HS-5 (cell line): ENCODE results near the gene PCCA.
A peak's percentile ranks its signal among the peaks of the same experiment; 100 is the strongest.

Experiments
- DNase-seq: peaks from one replicate; pipeline ENCODE4 v3.0.0-alpha.2; 2012; ENCODE audit warnings: low read depth

The PCCA gene

DNA sequence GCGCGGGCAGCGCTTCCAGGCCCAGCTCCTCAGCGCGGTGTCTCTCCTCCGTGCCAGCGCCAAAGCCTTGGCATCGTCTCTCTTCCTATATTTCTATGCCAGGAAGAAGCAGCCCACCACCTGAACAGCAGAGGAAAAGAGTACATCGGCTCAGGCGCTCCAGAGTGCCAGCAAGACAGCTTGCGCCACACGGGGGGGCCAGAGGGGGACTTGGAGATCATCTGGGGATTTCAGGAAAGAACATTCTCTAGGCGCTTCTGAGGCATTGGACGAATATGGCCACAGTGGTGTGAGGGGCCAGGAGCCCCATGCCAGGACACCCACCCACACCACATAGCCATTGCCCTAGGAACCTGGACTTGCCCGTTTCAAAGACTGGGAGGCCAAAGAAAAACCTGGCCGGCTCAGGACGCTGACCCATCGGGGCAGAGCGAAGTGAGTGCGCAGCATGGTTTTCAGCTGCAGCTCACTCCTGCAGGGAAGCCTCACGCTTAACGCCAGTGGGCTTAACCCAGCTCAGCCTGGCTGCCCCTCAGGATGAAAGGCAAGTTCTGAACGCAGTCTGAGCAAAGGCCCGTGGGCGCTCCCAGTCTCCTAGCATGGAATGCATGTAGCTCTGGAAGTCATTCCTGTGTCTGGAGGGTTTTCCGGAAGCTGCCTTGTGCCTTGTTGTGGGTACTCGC is 437.6 kb downstream of the PCCA start:
- no peak for DNase-seq

DNA sequence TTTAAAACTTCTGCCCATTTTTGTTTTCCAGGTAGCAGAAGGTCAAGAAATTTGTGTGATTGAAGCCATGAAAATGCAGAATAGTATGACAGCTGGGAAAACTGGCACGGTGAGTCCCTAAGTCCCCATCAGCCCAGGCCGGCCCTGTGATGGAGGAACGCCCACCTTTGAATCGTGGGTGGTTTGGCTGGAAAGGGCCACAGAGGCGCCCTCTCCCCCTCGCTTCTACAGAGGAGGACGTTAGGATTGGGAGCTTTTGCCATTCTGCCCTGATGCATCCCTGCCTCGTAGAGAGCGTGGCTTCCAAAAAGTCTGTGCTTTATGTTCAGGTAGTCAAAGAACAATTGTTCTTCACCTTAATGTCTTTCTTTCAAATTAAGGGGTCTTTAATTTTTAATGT is 438.8 kb downstream of the PCCA start:
- no peak for DNase-seq

DNA sequence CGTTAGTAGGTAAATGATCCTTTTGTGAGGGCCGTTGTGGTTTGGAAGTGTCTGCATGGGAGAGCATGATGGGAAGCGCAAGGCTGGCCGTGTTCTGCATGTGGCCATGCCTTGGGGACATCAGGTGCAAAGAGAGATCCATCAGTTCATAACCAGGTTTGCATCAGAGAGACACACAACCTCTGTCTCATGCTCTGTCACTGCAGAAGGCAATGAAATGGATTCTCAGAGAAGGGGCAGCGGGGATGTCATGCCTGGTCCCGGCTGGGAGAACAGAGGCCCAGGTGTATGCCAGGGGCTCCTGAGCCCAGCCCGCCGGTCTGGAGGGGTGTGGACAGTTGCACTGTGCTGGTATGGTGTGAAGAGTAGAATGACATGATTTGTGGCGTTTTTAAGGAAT is 439.5 kb downstream of the PCCA start:
- DNase-seq, result no peak

DNA sequence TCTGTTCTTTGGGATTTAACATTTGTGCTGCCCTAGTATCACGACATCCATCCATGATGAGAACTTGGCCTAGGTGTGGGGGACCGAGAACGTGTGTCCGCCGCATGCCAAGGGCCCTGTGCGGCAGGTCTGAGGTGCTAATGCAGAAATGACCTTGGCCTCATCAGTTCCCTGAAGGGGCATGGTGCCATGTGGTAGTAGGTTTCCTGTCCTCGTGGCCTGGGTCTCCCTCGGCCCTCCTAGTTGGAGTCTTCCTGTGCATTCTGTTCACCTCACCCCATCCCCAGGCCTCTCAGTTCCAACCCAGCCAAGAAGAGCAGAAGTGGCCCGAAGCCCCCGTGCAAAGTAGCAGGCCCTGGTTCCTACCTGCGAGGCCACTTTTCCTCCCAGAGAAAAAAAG is 439.9 kb downstream of the PCCA start:
- DNase-seq, result no peak

DNA sequence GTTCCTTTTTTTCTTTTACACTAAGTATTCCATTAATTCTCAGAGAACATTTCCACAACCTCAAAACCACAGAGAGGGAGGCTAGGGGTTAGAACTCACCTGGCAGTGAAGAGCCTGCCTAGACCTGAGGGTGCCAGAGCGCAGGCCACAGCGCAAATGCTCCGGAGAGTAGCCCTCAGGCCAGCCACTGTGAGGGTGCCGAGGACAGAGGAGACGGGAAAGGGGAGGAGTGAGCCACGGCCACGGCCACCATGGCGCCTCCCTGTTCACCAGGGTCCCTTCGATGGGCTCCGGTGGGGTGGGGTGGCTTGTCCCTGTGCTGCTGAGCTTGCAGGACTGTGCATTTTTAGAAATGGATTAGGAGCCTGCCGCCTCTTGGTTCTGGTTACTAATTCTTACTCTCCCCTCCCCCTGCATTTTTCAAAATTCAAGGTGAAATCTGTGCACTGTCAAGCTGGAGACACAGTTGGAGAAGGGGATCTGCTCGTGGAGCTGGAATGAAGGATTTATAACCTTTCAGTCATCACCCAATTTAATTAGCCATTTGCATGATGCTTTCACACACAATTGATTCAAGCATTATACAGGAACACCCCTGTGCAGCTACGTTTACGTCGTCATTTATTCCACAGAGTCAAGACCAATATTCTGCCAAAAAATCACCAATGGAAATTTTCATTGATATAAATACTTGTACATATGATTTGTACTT is 440.9 kb downstream of the PCCA start:
- DNase-seq, result no peak

DNA sequence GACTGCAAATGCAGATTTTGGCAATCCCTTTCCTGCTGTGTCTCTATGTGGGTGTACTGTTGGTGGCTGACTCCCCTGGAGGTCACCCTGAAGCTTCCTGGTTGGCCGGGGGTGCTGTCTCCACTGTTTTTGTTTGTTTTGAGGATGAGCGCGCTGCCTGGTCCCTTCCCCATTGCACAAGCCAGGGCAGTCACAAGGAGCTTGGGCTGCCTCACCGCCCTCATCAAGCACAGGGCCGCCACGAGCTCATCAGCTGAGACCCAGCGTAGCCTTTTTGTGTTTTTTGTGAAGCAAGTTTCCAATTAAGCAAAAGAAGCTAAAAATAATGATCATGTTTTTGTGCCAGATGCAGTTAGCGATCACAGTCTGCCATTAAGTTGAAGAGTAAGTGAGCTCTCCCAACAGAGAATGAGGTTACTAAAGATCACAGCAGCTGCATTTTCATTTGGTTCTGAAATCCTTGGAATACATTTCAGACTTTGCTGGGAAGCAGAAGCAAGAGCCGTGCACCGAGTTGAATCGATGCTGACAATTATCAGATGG is 441.8 kb downstream of the PCCA start:
- no peak for DNase-seq

DNA sequence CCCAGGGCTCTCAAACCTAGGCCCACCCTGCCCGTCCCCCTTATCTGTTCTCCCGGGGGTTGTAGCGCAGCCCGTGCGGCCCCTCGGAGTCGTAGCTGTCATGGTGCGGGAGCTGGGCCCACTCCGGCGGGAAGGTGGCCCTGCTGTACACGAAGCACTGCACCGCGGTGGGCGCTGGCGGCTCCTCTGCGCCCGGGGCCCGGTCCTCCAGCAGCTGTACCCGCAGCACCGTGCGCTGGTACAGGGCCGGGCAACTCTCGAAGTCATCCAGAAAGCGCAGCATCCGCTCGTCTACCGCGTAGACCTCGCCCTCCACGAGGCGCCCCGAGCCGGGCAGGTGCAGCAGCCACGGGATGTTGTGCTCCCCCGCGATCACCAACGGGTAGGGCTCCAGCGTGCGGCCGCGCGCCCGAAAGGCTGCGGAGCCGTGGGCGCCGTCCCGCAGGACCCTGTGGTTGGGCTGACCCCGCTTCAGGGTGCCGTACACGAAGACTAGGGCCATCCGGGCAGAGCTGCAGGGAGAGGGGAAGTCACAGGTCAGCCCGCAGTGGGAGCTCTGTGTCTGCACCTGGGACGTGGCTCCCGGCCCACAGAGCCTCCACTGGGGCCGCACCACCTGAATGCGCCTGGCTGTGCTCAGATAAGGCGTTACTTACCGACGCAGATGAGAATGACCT is 443.3 kb downstream of the PCCA start:
- DNase-seq, result no peak

DNA sequence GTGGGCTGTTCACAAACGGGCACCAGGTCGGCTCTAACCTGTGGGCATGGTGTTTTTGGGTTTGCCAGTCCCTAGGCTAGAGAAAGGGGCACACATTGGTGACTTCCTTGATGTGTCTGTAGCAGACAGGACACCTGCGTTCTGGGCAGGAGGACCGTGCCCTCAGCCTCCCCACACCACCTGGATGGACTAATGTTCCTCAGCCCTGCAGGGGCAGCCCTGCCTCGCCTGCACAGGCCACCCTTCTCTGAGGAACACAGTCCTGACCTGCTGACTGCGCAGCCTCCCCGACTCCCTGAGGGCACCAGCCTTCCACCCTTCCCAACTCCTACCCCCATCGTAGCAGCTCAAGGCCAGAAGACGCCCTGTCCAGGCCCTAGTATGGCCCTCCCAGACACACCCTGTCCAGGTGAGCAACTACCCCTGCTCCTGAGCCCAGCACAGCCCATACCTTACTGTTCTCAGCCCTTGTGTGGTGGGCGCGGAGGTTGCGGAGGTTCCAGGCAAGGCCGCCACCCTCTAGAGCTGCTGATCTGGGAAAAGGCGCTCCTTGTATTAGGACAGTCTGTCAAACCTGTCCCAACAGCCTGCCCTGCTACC is 444.0 kb downstream of the PCCA start:
- DNase-seq, result no peak

DNA sequence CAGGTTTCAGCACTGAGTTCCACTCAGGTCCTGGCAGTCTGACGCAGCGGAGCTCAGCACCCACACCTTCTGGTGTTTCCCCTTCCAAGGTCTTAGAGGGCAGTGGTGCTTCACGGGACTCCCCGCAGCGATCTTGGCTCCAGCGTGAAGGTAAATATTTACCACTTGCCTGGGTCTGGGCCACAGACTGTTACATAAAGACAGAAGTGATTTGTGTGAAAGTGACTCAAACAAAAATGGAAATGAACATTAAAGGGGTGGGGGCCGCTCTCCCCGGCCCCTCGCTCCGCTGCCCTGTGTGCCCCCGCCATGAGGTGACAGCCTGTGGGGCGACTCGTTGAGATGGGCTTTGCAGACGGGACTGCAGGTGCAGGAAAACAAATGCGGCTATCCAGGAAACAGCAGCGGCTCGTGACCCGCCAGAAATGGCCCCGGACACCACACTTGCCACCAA is 444.7 kb downstream of the PCCA start:
- no peak for DNase-seq

DNA sequence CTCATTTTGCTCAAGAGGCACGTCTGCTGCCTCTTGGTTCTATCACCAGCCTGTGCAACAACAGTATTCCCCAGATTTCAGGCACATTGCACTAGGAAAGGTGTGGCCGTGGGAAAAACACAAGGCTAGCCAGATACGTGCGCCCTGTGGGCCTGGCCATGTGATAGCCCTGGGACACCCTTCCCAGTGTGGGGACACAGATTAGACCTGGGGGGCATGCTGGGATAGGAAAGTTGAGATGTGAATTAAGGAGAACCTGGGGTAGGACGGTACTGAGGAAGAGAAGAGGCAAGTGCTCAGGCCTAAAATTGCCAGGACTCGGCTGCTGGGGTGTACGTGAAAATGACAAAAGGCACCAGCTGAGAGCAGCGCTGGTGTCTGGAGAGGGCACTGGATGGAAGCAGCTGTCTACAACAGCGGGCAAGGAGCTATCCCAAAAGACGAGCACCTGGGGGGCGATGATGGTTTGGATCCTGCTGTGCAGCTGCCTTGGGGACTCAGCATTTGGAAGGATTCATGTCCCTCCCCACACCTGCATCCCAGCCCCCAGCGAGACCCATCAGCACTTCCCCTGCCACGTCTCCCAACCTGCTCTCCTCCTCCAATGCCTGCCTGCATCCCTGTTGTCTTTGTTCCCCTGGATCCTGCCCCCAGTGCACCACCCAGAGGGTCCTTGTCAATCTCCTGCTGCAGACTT is 445.4 kb downstream of the PCCA start:
- DNase-seq, result no peak

DNA sequence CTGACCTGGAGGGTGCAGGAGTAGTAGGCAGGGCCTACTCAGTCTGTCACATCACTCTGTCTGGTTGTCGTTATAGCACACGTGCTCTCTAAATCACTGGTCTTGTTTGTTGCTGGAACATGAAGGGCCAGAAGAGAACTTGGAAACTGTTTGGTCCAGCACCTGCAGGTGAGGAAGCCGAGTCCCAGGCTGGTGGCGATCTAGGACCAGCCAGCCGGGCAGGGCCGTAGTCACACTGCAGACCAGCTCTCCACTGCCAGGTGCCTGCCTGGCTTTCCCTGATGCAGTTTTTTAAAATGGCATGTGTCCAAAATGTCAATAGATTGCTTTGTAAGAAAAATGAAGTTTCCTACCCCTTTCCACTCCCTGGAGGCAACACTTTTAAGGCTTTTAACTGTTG is 446.0 kb downstream of the PCCA start:
- no peak for DNase-seq

DNA sequence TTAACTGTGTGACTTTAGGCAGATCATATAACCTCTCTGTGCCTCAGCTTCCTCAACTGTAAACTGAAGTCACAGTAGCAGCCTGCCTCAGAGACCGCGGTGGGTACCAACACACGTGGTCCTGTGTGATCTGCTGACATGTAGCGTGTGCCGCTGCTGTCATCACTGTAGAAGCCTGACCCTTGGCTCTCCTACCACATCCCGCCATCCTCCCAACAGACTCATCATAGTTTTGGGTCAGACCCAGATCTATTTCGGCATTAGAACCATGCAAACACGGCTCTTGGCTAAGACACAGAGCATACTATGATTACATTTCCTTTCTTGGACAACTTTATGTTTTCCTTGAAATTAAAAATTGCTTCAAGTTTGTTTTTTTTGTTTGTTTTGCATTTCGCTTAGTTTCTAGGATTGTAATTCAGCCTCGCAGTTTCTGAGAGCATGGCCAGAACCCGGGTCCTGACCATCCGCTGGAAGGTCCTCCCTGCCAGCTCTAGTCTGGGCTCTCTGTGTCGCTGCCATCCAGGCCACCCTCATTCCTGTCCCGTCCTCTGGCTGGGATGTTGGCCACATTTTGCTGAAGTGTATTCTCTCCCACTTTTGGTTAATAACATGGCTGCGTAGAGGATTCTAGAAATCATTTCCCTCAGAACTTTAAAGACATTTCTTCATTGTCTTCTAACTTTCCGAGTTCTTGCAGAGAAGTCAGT is 446.7 kb downstream of the PCCA start:
- no peak for DNase-seq

DNA sequence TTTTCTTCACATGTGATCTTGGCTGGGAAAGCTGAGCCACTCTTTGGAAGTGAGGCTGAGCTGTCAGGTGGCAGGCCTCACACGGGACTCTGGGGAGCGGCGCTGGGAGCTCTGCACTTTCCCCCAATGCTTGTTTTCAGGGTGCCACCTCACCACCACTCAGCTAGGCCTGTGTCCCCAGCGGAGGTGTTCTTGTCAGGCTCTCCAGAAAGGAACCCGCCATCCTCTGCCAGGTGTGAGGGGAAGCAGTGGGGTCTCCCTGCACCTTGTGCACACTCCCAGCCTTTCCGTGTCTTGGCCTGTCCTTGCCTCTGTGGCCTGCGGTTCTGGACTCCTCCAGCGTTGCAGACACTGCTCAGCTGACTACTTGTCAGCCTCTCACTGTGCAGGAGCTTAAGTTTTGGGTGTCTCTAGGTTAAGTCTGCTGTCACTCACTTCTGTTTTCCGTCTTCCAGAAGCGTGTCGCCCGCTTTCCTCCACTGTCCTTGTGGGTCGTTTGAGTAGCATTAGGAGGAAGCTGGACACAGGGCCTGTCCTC is 447.8 kb downstream of the PCCA start:
- no peak for DNase-seq

DNA sequence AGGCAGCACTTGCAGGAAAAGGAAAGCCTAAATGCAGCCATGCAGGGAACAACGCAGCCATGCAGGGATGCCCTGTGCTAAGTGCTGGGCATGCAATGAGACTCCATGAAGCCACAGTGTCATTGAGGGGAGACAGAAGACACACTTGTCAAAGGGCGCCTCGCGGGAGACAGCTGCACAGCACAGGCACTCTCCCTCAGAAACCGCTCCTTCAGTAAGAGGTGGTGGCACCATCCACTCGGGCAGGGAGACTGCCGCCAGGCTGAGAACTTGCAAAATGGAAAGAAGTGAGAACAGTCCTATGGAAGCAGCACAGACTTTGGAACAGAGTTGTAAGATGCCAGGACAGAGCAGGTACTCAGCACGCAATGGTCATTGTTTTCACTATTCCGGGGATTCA is 448.6 kb downstream of the PCCA start:
- DNase-seq, result no peak

DNA sequence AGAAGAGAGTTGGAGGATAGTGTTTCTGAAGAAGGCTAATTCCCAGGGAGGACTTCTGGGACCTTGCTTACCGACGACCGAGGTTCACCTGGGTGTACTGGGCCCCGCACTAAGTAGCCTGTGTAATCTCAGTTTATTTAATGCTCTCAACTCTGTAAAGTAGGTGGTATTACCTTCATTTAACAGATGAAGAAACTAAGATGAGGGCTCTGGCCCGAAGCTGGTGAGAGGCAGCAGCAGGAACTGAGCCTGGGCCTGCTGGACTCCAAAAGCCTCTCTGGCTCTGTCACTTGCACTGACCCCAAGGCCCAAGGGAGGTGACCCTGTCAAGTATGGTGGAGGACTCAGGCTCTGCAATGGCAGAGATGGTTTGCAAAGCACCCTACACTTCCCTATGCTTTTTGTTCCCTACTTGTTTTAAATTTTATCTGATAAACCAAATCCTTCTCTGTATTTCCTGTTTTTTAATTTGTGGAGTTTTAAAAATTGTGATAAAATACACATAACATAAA is 449.1 kb downstream of the PCCA start:
- DNase-seq, result no peak

DNA sequence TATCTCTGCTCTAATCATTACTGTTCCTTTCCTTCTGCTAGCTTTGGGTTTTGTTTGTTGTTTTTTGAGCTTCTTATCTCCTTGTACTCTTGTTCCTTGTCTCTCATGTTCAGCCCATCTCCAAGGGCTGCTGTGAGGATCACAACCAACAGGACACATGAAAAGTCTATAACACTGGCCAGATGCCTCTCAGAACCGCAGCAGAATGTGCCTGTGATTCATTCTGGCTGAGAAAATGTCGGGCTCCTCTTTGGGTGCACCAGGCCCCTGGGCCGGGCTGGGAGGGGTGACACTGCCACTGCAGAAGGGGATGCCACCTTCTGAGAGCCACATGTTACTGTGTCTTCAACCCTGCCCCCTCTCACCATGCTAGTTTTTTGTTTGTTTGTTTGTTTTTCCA is 451.7 kb downstream of the PCCA start:
- no peak for DNase-seq

DNA sequence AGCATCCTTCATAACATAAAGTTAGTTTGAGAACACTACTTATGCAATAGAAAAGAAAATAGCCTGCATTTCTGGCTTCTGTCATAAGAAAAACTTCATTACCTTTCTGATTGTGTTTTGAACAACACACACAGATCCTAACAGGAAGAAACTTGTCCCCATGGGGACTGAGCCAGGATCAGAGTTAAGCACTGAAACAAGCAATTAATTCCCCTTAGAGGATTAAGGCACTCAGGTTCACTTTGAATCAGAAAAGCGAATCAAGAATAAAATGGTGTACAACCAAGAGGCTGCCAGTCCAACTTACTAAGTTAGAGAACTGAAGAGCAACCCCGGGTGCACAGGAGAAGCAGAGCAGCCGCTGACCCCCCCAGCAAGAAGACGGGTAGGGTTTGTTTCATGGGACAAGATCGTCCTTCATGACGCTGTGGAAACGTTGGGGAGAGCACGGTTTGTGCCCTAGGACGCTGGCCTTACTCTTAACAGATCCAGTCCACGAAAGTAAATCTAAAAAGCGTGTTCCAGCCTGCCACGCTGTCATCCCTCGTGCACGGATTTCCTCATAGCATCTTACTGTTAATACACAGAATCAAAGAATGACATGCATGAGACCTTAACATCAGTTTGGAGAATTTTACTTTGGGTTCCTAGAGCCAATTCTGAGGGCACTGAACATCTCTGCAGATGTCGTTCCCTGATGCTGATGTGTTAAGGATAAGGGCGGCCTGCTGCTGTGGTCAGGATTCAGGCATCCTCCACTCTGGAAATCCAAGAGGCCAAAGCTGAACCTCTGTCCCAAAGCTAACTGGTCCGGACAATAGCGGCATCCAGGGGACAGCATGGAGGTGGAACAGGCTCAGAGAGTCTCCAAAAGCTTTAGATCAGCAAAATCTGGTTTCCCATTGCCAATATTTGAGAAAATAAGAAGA is 453.3 kb downstream of the PCCA start:
- no peak for DNase-seq

DNA sequence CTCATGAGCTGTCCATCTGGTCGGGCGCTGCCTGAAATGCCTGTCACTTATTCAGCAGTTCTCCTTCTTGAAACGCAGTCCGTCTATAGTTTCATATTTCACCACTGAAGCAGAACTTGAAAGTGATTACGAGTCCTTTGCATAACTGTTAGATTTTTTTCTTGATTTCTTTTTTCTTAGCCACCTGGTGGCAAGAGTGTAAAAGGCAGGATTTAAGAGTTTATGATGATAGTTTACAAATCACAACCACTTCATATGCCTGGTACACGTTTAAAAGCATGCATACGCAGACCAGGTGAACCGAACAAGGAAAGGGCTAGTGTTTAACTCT is 453.9 kb downstream of the PCCA start:
- peak; percentile 8 for DNase-seq

DNA sequence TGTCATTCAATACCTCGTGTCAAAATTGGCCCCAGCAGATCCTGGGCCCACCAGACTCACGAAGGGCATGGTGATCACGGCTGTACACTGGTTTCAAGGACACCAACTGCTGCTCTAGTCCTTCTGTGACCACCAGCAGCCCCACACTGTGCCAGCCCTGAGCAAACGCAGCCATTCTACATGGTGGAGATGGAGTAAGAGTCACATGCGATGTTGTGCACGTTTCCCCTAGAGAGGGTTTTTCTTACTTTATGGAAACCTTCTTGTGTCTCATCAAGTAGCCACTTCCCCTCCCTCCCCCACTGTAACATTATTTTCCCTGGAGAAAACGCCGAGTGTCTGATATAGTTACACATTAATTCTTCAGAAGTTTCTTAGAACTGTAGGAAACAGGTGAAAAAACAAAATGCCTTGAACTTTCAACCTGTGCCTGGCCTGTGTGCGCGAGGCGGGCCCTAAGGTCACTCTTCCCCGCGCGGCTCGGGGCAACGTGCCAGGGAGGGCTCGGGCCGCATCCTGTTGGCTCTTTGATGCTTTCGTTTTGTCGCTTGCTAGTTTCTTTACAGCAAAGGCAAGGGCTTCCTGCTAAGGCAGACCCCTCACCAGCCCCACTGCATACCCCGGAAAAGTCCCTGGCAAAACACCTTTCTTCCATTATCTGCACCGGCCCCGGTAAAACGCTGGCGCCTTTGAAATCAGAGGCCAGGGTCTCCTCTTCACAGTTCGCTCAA is 455.1 kb downstream of the PCCA start:
- no peak for DNase-seq
